HCT116 (cell line): Measurements from ENCODE around the gene PTPN13. TPM values are rescaled to one million over a fixed set of nuclear protein-coding genes. Genes with fewer than 3 reads are reported as not detected.

Experiments used
- ATAC-seq: fragments of 200-7000 bp; cut with Tn5 transposase; 2 replicates; pipeline ENCODE4 v1.9.1; 2020; ENCODE audit warnings: mild to moderate bottlenecking, moderate library complexity
- BruUV-seq: library from RNA; stranded (reverse); fragments of 400-500 nt; replicated peaks from 2 replicates; lab custom pipeline; 2021; lab: Mats Ljungman, UMichigan
- CTCF ChIA-PET: fragments of 300-600 bp; sonication (Branson Sonifier 250); formaldehyde crosslinking; loops from one replicate; lab custom pipeline; 2021; ENCODE audit warnings: antibody characterized with exemption; lab: Charles Lee
- POLR2A ChIA-PET: fragments of 300-600, 350-600 bp; sonication (Branson Sonifier 250); formaldehyde crosslinking; loops from one replicate; lab custom pipeline; 2021; ENCODE audit warnings: antibody characterized with exemption; lab: Charles Lee
- RAD21 ChIA-PET, 2 experiments: fragments of 300-600 bp; sonication (Branson Sonifier 250); formaldehyde crosslinking; loops; one replicate each; lab custom pipeline; 2023; ENCODE audit warnings: low total read pairs in 2 of 2; ENCODE audit not compliant: uncharacterized antibody in 2 of 2, unreplicated experiment in 2 of 2, low non-redundant PET in 1 of 2; lab: Charles Lee
- DNase-seq: peaks from one replicate; pipeline ENCODE4 v3.0.0-alpha.2; 2010; ENCODE audit warnings: low read depth, low spot score
- H2AFZ ChIP-seq: fragments of 200-600 bp; shearing (Covaris generic), sonication (generic); 2 replicates; pipeline ENCODE4 v1.6.1; 2017; ENCODE audit warnings: low read depth, mixed run types, mixed read lengths, antibody characterized with exemption, low read length; ENCODE audit not compliant: poor library complexity, severe bottlenecking
- H3K27ac ChIP-seq: 2 replicates; pipeline ENCODE4 v1.5.1; 2012; ENCODE audit warnings: low read depth, low read length
- H3K27me3 ChIP-seq: fragments of 200-600 bp; sonication (generic); 2 replicates; pipeline ENCODE4 v1.6.1; 2016; ENCODE audit warnings: mixed run types, low read length, mixed read lengths; ENCODE audit not compliant: insufficient read depth
- H3K36me3 ChIP-seq, 2 experiments: fragments of 200-500 bp in 1 of 2; fragments of 200-600 bp in 1 of 2; sonication (Bioruptor generic) in 1 of 2; sonication (generic) in 1 of 2; 2 replicates each; pipeline versions ENCODE4 v1.5.1 to v1.6.1; 2014 to 2016; ENCODE audit warnings: low read length in 2 of 2, inconsistent platforms in 1 of 2, mixed read lengths in 1 of 2, mixed run types in 1 of 2; ENCODE audit not compliant: insufficient read depth in 2 of 2, control insufficient read depth in 1 of 2
- H3K4me1 ChIP-seq, 2 experiments: fragments of 200-600 bp in 1 of 2; sonication (generic) in 1 of 2; 2 replicates each; pipeline versions ENCODE4 v1.5.1 to v1.6.1; 2012 to 2017; ENCODE audit warnings: low read length in 2 of 2, inconsistent platforms in 1 of 2, mild to moderate bottlenecking in 1 of 2, mixed read lengths in 1 of 2, mixed run types in 1 of 2, moderate library complexity in 1 of 2; ENCODE audit not compliant: insufficient read depth in 2 of 2, control insufficient read depth in 1 of 2
- H3K4me2 ChIP-seq: fragments of 200-600 bp; sonication (generic); 2 replicates; pipeline ENCODE4 v1.6.1; 2017; ENCODE audit warnings: mixed run types, low read length, mixed read lengths
- H3K4me3 ChIP-seq, 2 experiments: fragments of 200-600 bp in 1 of 2; sonication (generic) in 1 of 2; replicated peaks in 1 of 2; 2 replicates each; pipeline ENCODE4 v1.5.1; 2011 to 2016; ENCODE audit warnings: low read length in 2 of 2, control low read depth in 1 of 2, low read depth in 1 of 2, mild to moderate bottlenecking in 1 of 2, mixed read lengths in 1 of 2, mixed run types in 1 of 2
- H3K79me2 ChIP-seq: fragments of 200-600 bp; sonication (generic); 2 replicates; pipeline ENCODE4 v1.6.1; 2017; ENCODE audit warnings: mild to moderate bottlenecking, mixed run types, low read length, moderate library complexity, mixed read lengths; ENCODE audit not compliant: insufficient read depth
- H3K9ac ChIP-seq: fragments of 200-600 bp; sonication (generic); 2 replicates; pipeline ENCODE4 v1.6.1; 2016; ENCODE audit warnings: low read length, mixed read lengths
- H3K9me2 ChIP-seq: fragments of 200-600 bp; sonication (generic), shearing (Covaris generic); 2 replicates; pipeline ENCODE4 v1.6.1; 2017; ENCODE audit warnings: mixed run types, mild to moderate bottlenecking, moderate library complexity; ENCODE audit not compliant: insufficient read depth
- H3K9me3 ChIP-seq, 2 experiments: fragments of 200-500 bp in 1 of 2; fragments of 200-600 bp in 1 of 2; sonication (Bioruptor generic) in 1 of 2; sonication (generic) in 1 of 2; 2 replicates each; pipeline ENCODE4 v1.6.1; 2014 to 2017; ENCODE audit warnings: low read length in 2 of 2, mixed read lengths in 2 of 2, inconsistent platforms in 1 of 2, low read depth in 1 of 2, mild to moderate bottlenecking in 1 of 2, mixed run types in 1 of 2, moderate library complexity in 1 of 2; ENCODE audit not compliant: control insufficient read depth in 1 of 2, insufficient read depth in 1 of 2
- H4K20me1 ChIP-seq: fragments of 200-600 bp; sonication (generic), shearing (Covaris generic); 2 replicates; pipeline ENCODE4 v1.6.1; 2017; ENCODE audit warnings: mixed run types, mild to moderate bottlenecking, moderate library complexity; ENCODE audit not compliant: insufficient read depth
- CTCF ChIP-seq, 3 experiments: fragments of 200-600 bp in 1 of 3; sonication (generic) in 1 of 3; IDR thresholded peaks in 2 of 3; conservative IDR thresholded peaks in 1 of 3; 2 replicates each; pipeline ENCODE4 v1.5.1; 2012 to 2017; ENCODE audit warnings: low read depth in 2 of 3, low read length in 2 of 3, antibody characterized with exemption in 1 of 3, borderline replicate concordance in 1 of 3, control low read depth in 1 of 3, mild to moderate bottlenecking in 1 of 3, mixed read lengths in 1 of 3, mixed run types in 1 of 3, moderate library complexity in 1 of 3; ENCODE audit not compliant: insufficient read depth in 1 of 3
- EZH2phosphoT487 ChIP-seq: fragments of 200-600 bp; IDR thresholded peaks from 2 replicates; pipeline ENCODE4 v1.6.1; 2018; ENCODE audit warnings: antibody characterized with exemption, borderline replicate concordance
- POLR2A ChIP-seq: IDR thresholded peaks from 2 replicates; pipeline ENCODE4 v1.7.0; 2011; ENCODE audit warnings: borderline replicate concordance; ENCODE audit not compliant: insufficient read depth, insufficient read length; ENCODE audit errors: extremely low read depth
- POLR2AphosphoS5 ChIP-seq: IDR thresholded peaks from 2 replicates; pipeline ENCODE4 v1.6.1; 2011; ENCODE audit warnings: mild to moderate bottlenecking, low read depth, low read length, moderate library complexity
- RAD21 ChIP-seq: IDR thresholded peaks from 2 replicates; pipeline ENCODE4 v1.6.1; 2012; ENCODE audit warnings: low read depth, mild to moderate bottlenecking
- SP1 ChIP-seq: IDR thresholded peaks from 2 replicates; pipeline ENCODE4 v1.6.1; 2012; ENCODE audit warnings: low read depth
- ZNF274 ChIP-seq: fragments of 200-500 bp; sonication (Bioruptor generic); IDR thresholded peaks from 2 replicates; pipeline ENCODE4 v1.6.1; 2014; ENCODE audit warnings: mild to moderate bottlenecking, low read depth, low read length, inconsistent platforms
- intact Hi-C: fragments of 100-400 bp; cut with micrococcal nuclease; formaldehyde crosslinking; loops from 2 replicates; pipeline ENCODE4 v1.10.0; 2022
- total RNA-seq: library from RNA; stranded (reverse); gene quantifications from one replicate; pipeline ENCODE4 v1.2.1, GENCODE V29; 2021; ENCODE audit not compliant: unreplicated experiment

Gene PTPN13
- total RNA-seq, 1 experiment from 2014 or later = 14.6 TPM

- no peaks in the 10 kb centered on the region for H3K4me1 ChIP-seq
- DNase-seq = no peak
- H3K4me2 ChIP-seq = no peak overlapping the region
- no peaks in the 10 kb centered on the region for H3K36me3 ChIP-seq
- no TSS peak for BruUV-seq
- H3K9me2 ChIP-seq = no peaks in the 10 kb centered on the region
- no peak overlapping the region for H2AFZ ChIP-seq
- TF ChIP-seq SP1 = no peak
- no peak for TF ChIP-seq ZNF274
- TF ChIP-seq CTCF (IDR thresholded peaks at IDR 0.05 in 2 of 3, conservative IDR thresholded peaks at IDR 0.05 in 1 of 3; ENCODE audit: borderline replicate concordance in 1 of 3, insufficient read depth in 1 of 3, low read depth in 2 of 3, low read length in 2 of 3) = no peak
- no peak for TF ChIP-seq POLR2A
- TF ChIP-seq RAD21 = no peak
- TF ChIP-seq, all 23 proteins: peak for 0
- H3K27me3 ChIP-seq = no peaks in the 10 kb centered on the region
- no peak overlapping the region for H3K4me3 ChIP-seq
- H3K9ac ChIP-seq = no peak overlapping the region
- intact Hi-C loops = no loop called here
- no peaks in the 10 kb centered on the region for H3K79me2 ChIP-seq
- CTCF ChIA-PET = no interaction called here
- no peaks in the 10 kb centered on the region for H3K9me3 ChIP-seq
- POLR2A ChIA-PET = no interaction called here
- no peak for ATAC-seq
- no peaks in the 10 kb centered on the region for H4K20me1 ChIP-seq
- RAD21 ChIA-PET = no interaction called here
- no peak overlapping the region for H3K27ac ChIP-seq
Measured at GRCh38 chr4:86840858-86841257, 246.7 kb downstream of the PTPN13 start.

DNA sequence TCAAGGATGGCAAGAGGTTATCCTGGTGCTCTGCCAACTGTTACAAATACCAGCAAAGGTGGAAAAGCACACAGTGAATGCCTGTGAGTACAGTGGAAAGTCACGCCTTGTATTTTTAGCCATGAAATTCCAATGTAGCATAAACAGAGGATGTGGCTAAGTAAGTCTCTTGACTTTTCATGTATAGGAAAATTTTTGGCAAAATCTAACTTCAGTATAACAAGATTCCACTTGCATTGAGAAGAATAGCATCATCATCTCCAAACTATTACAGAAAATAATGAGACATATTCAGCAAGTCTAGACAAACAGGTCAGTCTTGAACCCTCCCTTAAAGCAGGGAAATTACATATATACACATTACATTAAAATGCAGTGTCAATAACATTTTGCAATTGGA, 247.2 kb downstream of the PTPN13 start:
- no peak overlapping the region for H3K9ac ChIP-seq
- H3K27me3 ChIP-seq = no peaks in the 10 kb centered on the region
- TF ChIP-seq EZH2phosphoT487 (no peak), POLR2AphosphoS5 (no peak), ZNF274 (no peak), RAD21 (no peak)
- ChIA-PET POLR2A (no interaction called here), RAD21 (no interaction called here), CTCF (no interaction called here)
- ATAC-seq (no peak), DNase-seq (no peak)
- no peak overlapping the region for H2AFZ ChIP-seq
- H3K4me1 ChIP-seq = no peaks in the 10 kb centered on the region
- H3K36me3 ChIP-seq = no peaks in the 10 kb centered on the region
- H3K4me3 ChIP-seq = no peak overlapping the region
- no peaks in the 10 kb centered on the region for H4K20me1 ChIP-seq
- H3K79me2 ChIP-seq = no peaks in the 10 kb centered on the region
- no peak overlapping the region for H3K27ac ChIP-seq
- intact Hi-C loops = no loop called here
- H3K9me3 ChIP-seq = no peaks in the 10 kb centered on the region
- H3K4me2 ChIP-seq = no peak overlapping the region
- BruUV-seq = no TSS peak
- H3K9me2 ChIP-seq = no peaks in the 10 kb centered on the region
